ENCODE measurements around the gene UNC93B1.
A peak's percentile ranks its signal among the peaks of the same experiment; 100 is the strongest.
"Not testable (repeated sequence)": the region's sequence is repeated elsewhere in the genome, so short reads cannot be mapped to it uniquely, and the experiment has no call there.

The UNC93B1 gene

GRCh38 chr11:67995579-67995978, 8.3 kb downstream of the UNC93B1 start:
- H3K4me3 ChIP-seq (ENCODE audit: low read depth, low read length) = not testable (repeated sequence)

GRCh38 chr11:67995129-67995528, 8.8 kb downstream of the UNC93B1 start:
- H3K4me3 ChIP-seq (ENCODE audit: low read depth, low read length) = not testable (repeated sequence)

- H3K4me3 ChIP-seq (ENCODE audit: low read depth, low read length) = not testable (repeated sequence)
Observed at GRCh38 chr11:67994387-67994786, 9.5 kb downstream of the UNC93B1 start.

GRCh38 chr11:67993821-67994220, 10.1 kb downstream of the UNC93B1 start:
- not testable (repeated sequence) for H3K4me3 ChIP-seq (ENCODE audit: low read depth, low read length)

GRCh38 chr11:67991347-67992121, 12.4 kb downstream of the UNC93B1 start:
- peak overlapping the region; percentile 13 for H3K4me3 ChIP-seq (ENCODE audit: low read depth, low read length)

GRCh38 chr11:67990546-67991346, 13.2 kb downstream of the UNC93B1 start:
- H3K4me3 ChIP-seq (ENCODE audit: low read depth, low read length) = peak overlapping the region; percentile 13

GRCh38 chr11:67985302-67985701, 18.6 kb downstream of the UNC93B1 start:
- not testable (repeated sequence) for H3K4me3 ChIP-seq (ENCODE audit: low read depth, low read length)

- H3K4me3 ChIP-seq (ENCODE audit: low read depth, low read length) = no peak overlapping the region
Observed at GRCh38 chr11:67983951-67984350, 19.9 kb downstream of the UNC93B1 start.

- H3K4me3 ChIP-seq (ENCODE audit: low read depth, low read length) = not testable (repeated sequence)
Observed at GRCh38 chr11:67982255-67982857, 21.5 kb downstream of the UNC93B1 start.

GRCh38 chr11:67981226-67981625, 22.7 kb downstream of the UNC93B1 start:
- not testable (repeated sequence) for H3K4me3 ChIP-seq (ENCODE audit: low read depth, low read length)

GRCh38 chr11:67978766-67979418, 25.0 kb downstream of the UNC93B1 start:
- H3K4me3 ChIP-seq (ENCODE audit: low read depth, low read length) = not testable (repeated sequence)

GRCh38 chr11:67974746-67975145, 29.2 kb downstream of the UNC93B1 start:
- not testable (repeated sequence) for H3K4me3 ChIP-seq (ENCODE audit: low read depth, low read length)

- not testable (repeated sequence) for H3K4me3 ChIP-seq (ENCODE audit: low read depth, low read length)
Observed at GRCh38 chr11:67965830-67966348, 38.0 kb downstream of the UNC93B1 start.

GRCh38 chr11:67964746-67965145, 39.2 kb downstream of the UNC93B1 start:
- not testable (repeated sequence) for H3K4me3 ChIP-seq (ENCODE audit: low read depth, low read length)

- not testable (repeated sequence) for H3K4me3 ChIP-seq (ENCODE audit: low read depth, low read length)
Observed at GRCh38 chr11:67963879-67964278, 40.0 kb downstream of the UNC93B1 start.

GRCh38 chr11:67963217-67963616, 40.7 kb downstream of the UNC93B1 start:
- not testable (repeated sequence) for H3K4me3 ChIP-seq (ENCODE audit: low read depth, low read length)

- H3K4me3 ChIP-seq (ENCODE audit: low read depth, low read length) = not testable (repeated sequence)
Observed at GRCh38 chr11:67956236-67956635, 47.7 kb downstream of the UNC93B1 start.

- peak overlapping the region; percentile 43 for H3K4me3 ChIP-seq (ENCODE audit: low read depth, low read length)
Observed at GRCh38 chr11:67955461-67956007, 48.4 kb downstream of the UNC93B1 start.

- peak overlapping the region; percentile 24 for H3K4me3 ChIP-seq (ENCODE audit: low read depth, low read length)
Observed at GRCh38 chr11:67954971-67955370, 48.9 kb downstream of the UNC93B1 start.

- H3K4me3 ChIP-seq (ENCODE audit: low read depth, low read length) = not testable (repeated sequence)
Observed at GRCh38 chr11:67954251-67954650, 49.6 kb downstream of the UNC93B1 start.

- not testable (repeated sequence) for H3K4me3 ChIP-seq (ENCODE audit: low read depth, low read length)
Observed at GRCh38 chr11:67950705-67951104, 53.2 kb downstream of the UNC93B1 start.
